Amniotic epithelial cell (primary cell): Measurements from ENCODE around the gene MAPK12.
A peak's percentile ranks its signal among the peaks of the same experiment; 100 is the strongest.
"Not testable (repeated sequence)": the region's sequence is repeated elsewhere in the genome, so short reads cannot be mapped to it uniquely, and the experiment has no call there.

Experiments used
- DNase-seq: peaks from one replicate; pipeline ENCODE4 v3.0.0-alpha.2; 2010; ENCODE audit warnings: low read depth

The MAPK12 gene

GRCh38 chr22:50282361-50283155 lies 21.1 kb upstream of the MAPK12 start:
- peak; percentile 86 for DNase-seq

- no peak for DNase-seq
Measured at GRCh38 chr22:50281957-50282356, 20.5 kb upstream of the MAPK12 start.

GRCh38 chr22:50281384-50281760 lies 19.9 kb upstream of the MAPK12 start:
- DNase-seq, result no peak

- DNase-seq, result no peak
Measured at GRCh38 chr22:50280708-50281383, 19.4 kb upstream of the MAPK12 start.

- no peak for DNase-seq
Measured at GRCh38 chr22:50280022-50280707, 18.7 kb upstream of the MAPK12 start.

- no peak for DNase-seq
Measured at GRCh38 chr22:50278956-50279619, 17.6 kb upstream of the MAPK12 start.

GRCh38 chr22:50278461-50278860 lies 17.0 kb upstream of the MAPK12 start:
- no peak for DNase-seq

GRCh38 chr22:50277761-50278160 lies 16.3 kb upstream of the MAPK12 start:
- DNase-seq, result no peak

GRCh38 chr22:50276143-50276542 lies 14.7 kb upstream of the MAPK12 start:
- DNase-seq, result peak; percentile 76

- DNase-seq, result no peak
Measured at GRCh38 chr22:50275181-50276055, 13.9 kb upstream of the MAPK12 start.

GRCh38 chr22:50274771-50275170 lies 13.3 kb upstream of the MAPK12 start:
- DNase-seq, result no peak

GRCh38 chr22:50274311-50274710 lies 12.8 kb upstream of the MAPK12 start:
- DNase-seq, result peak; percentile 59

GRCh38 chr22:50273781-50274180 lies 12.3 kb upstream of the MAPK12 start:
- not testable (repeated sequence) for DNase-seq

- not testable (repeated sequence) for DNase-seq
Measured at GRCh38 chr22:50273352-50273751, 11.9 kb upstream of the MAPK12 start.

- DNase-seq, result no peak
Measured at GRCh38 chr22:50272044-50272802, 10.7 kb upstream of the MAPK12 start.

GRCh38 chr22:50271519-50271970 lies 10.1 kb upstream of the MAPK12 start:
- peak; percentile 48 for DNase-seq

- peak; percentile 64 for DNase-seq
Measured at GRCh38 chr22:50270666-50271394, 9.3 kb upstream of the MAPK12 start.

- DNase-seq, result peak; percentile 31
Measured at GRCh38 chr22:50269970-50270665, 8.6 kb upstream of the MAPK12 start, which contains the start of gene MAPK11. Gene MAPK11 (minus strand): TSS chr22:50270380. CDS start chr22:50270292, 88 bp downstream.

- DNase-seq, result no peak
Measured at GRCh38 chr22:50269573-50269969, 8.1 kb upstream of the MAPK12 start.
